Stomach (tissue), 4 donors: ENCODE results near the gene SEC24A.

Experiments used
- POLR2A ChIP-seq, 4 donors: fragments of 450-650 bp; IDR thresholded peaks; one replicate each; pipeline ENCODE4 v1.6.1; 2016; ENCODE audit warnings: antibody characterized with exemption in 4 of 4, control low read depth in 2 of 4, mild to moderate bottlenecking in 1 of 4, moderate library complexity in 1 of 4
- TF ChIP-seq, protein P1 (sequence below), 7 experiments: fragments of 450-650 bp in 4 of 7; fragments of 200-600 bp in 3 of 7; sonication (generic) in 3 of 7; IDR thresholded peaks; one replicate each; pipeline ENCODE4 v1.5.1; 2016 to 2019; ENCODE audit warnings: antibody characterized with exemption in 7 of 7, control low read depth in 2 of 7, mild to moderate bottlenecking in 1 of 7

GRCh38 chr5:134724872-134725271 lies 76.3 kb downstream of the SEC24A start:
- TF ChIP-seq, protein P1, sequence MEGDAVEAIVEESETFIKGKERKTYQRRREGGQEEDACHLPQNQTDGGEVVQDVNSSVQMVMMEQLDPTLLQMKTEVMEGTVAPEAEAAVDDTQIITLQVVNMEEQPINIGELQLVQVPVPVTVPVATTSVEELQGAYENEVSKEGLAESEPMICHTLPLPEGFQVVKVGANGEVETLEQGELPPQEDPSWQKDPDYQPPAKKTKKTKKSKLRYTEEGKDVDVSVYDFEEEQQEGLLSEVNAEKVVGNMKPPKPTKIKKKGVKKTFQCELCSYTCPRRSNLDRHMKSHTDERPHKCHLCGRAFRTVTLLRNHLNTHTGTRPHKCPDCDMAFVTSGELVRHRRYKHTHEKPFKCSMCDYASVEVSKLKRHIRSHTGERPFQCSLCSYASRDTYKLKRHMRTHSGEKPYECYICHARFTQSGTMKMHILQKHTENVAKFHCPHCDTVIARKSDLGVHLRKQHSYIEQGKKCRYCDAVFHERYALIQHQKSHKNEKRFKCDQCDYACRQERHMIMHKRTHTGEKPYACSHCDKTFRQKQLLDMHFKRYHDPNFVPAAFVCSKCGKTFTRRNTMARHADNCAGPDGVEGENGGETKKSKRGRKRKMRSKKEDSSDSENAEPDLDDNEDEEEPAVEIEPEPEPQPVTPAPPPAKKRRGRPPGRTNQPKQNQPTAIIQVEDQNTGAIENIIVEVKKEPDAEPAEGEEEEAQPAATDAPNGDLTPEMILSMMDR (IDR thresholded peaks at IDR 0.05) = no peak
- no peak for TF ChIP-seq POLR2A (IDR thresholded peaks at IDR 0.05)
